ENCODE results near the gene TTC3. TPM values are rescaled to one million over a fixed set of nuclear protein-coding genes. Genes with fewer than 3 reads are reported as not detected.

The TTC3 gene
- total RNA-seq, 2 donors from 2014 or later: 63.6 to 111 TPM

DNA sequence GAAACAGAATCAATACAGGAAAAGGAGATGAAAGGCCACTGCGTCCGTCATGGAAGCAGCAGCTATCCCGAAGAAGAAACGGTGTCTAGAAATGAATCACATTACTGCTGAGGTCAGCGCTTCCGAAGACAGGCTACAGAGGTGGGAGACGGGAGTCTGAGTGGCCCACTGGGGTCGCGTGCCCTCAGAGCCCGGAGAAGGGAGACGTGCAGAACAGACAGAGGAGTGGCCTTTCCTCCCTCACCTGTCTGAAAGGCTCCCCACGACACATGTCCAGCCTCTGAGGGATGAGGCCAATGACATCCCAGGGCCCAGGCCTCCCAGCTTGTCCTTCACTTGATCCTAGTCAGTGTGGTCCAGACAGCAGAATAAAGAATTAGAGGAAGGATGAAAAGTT, 158.2 kb downstream of the TTC3 start:
- Histone ChIP-seq H3K4me3 (no peak overlapping the region), H3K27me3 (no peaks in the 10 kb centered on the region), H3K4me1 (no peaks in the 10 kb centered on the region), H3K9me3 (no peaks in the 10 kb centered on the region), H3K27ac (no peak overlapping the region), H3K36me3 (peaks cover 69% of the 10 kb centered on the region)
- DNase-seq (ENCODE audit: low spot score): no peak
- no peak for TF ChIP-seq CTCF (IDR thresholded peaks at IDR 0.05)

- no peak for TF ChIP-seq CTCF (IDR thresholded peaks at IDR 0.05)
- Histone ChIP-seq H3K27me3 (no peaks in the 10 kb centered on the region), H3K36me3 (peaks cover 69% of the 10 kb centered on the region), H3K4me3 (no peak overlapping the region), H3K4me1 (no peaks in the 10 kb centered on the region), H3K27ac (no peak overlapping the region), H3K9me3 (no peaks in the 10 kb centered on the region)
- DNase-seq (ENCODE audit: low spot score): no peak
These were observed 158.6 kb downstream of the TTC3 start for GRCh38 chr21:37231671-37232070.

DNA sequence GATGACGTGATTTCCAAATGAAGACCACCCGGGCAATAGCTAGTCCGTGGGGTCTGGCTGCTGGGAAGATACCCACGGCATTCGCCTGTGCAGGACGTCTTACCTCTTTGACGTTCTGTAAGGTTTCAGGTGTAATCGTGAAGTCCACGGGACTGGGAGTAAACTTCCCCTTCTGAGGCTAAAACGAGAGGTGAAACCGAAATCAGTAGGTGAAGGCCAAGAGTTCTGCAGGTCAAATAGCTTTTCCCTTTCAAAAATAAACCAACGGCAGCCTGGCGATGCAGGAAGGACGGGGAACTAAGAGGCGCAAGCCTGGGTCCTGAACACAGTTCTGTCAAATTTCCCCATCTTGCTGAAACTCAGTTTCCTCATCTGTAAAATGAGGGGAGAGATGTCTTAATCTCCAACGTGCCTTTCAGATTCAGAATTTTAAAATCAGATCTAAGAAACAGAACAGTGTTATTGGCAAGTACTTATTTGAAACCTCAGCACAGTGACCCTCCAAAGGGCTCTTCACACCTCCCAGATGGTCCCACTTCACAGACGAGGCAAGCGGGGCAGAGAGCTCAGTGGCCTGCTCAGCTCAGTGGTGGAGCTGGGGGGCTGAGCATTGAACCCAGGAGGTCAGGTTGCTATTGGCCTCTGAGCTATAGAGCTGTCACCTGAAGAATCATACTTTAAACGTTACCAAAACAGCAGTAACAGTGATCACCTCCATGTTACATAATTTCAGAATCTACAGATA, 159.4 kb downstream of the TTC3 start:
- H3K4me3 ChIP-seq: no peak overlapping the region
- H3K27ac ChIP-seq: no peak overlapping the region
- DNase-seq (ENCODE audit: low spot score): no peak
- no peaks in the 10 kb centered on the region for H3K4me1 ChIP-seq
- no peaks in the 10 kb centered on the region for H3K27me3 ChIP-seq
- peaks cover 68% of the 10 kb centered on the region for H3K36me3 ChIP-seq
- no peak for TF ChIP-seq CTCF (IDR thresholded peaks at IDR 0.05)
- H3K9me3 ChIP-seq: no peaks in the 10 kb centered on the region

GRCh38 chr21:37233551-37234146, 160.6 kb downstream of the TTC3 start:
- no peaks in the 10 kb centered on the region for H3K27me3 ChIP-seq
- H3K36me3 ChIP-seq: peaks cover 68% of the 10 kb centered on the region
- no peak overlapping the region for H3K27ac ChIP-seq
- H3K4me1 ChIP-seq: no peaks in the 10 kb centered on the region
- H3K9me3 ChIP-seq: no peaks in the 10 kb centered on the region
- no peak for DNase-seq (ENCODE audit: low spot score)
- no peak for TF ChIP-seq CTCF (IDR thresholded peaks at IDR 0.05)
- H3K4me3 ChIP-seq: no peak overlapping the region

GRCh38 chr21:37237346-37237745, 164.3 kb downstream of the TTC3 start:
- no peaks in the 10 kb centered on the region for H3K9me3 ChIP-seq
- no peaks in the 10 kb centered on the region for H3K4me1 ChIP-seq
- no peak for TF ChIP-seq CTCF (IDR thresholded peaks at IDR 0.05)
- no peaks in the 10 kb centered on the region for H3K27me3 ChIP-seq
- H3K36me3 ChIP-seq: peaks cover 59% of the 10 kb centered on the region
- no peak for DNase-seq (ENCODE audit: low spot score)
- no peak overlapping the region for H3K27ac ChIP-seq
- no peak overlapping the region for H3K4me3 ChIP-seq
